Lung microvascular endothelial cell (primary cell): ENCODE data around the gene ELOF1. TPM values are rescaled to one million over a fixed set of nuclear protein-coding genes. Genes with fewer than 3 reads are reported as not detected.
A peak's percentile ranks its signal among the peaks of the same experiment; 100 is the strongest.

Experiments
- DNase-seq, 2 donors: peaks; one replicate each; pipeline versions ENCODE4 v3.0.0 to v3.0.0-alpha.2; 2010; ENCODE audit warnings: low read depth in 2 of 2
- total RNA-seq: library from RNA; depleted of rRNA; stranded (reverse); fragments of >200 nt; gene quantifications from 2 replicates; pipeline ENCODE4 v1.2.1, GENCODE V29; 2014

Gene ELOF1
- total RNA-seq, 1 donor from 2014 or later: 27.2 TPM

DNA sequence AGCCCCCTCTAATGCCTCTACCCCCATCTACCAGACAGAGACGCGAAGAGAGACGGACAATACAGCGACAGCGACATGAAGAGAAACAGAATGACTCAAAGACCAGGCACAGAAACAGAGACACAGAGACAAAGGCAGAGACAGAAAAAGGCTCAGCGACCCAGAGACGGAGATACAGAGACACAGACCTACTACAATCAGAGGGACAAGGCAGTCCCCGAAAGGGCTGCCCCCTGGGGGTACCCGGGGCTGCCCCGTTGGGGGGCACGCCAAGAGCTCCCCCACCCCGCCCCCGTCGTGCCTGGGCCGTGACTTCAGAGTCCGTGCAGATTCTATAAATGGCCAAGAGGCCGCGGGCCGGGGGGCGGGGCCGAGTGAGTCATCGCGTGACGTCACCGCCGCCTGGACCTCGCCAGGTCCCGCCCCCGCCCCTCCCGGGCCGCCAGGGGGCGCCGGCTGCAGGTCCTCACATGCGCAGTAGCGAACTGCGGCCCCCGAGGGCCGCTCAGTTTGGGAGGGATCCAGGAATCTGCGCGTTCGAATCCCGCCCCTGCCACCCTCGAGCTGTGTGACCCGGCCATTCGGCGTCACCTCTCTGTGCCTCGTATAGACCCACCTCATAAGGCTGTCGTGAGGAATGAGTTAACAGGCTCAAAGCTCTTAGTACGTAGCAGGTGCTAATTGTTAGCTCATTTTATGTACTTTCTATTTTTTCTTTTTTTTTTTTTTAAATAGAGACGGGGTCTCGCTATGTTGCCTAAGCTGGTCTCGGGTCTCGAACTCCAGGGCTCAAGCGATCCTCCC lies 23.0 kb downstream of the ELOF1 start:
- peak; percentile 91 to 93 for DNase-seq

DNA sequence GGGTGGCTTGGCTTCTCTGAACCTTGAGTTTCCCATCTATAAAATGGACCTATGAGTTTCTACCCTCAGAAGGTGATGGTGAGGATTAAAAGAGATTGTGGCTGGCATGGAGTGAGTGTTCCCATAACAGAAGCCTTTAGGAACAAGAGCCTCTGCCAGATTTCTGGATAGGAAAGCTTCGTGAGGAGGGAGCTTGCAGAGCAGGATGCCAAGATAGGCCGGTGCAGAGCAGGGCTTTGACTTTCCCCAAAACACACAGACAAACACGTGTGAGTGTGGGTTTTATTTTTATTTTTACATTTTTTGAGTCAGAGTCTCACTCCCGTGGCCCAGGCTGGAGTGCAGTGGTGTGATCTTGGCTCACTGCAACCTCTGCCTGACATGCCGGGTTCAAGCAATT lies 24.1 kb downstream of the ELOF1 start:
- DNase-seq: no peak

- DNase-seq: no peak
Measured at GRCh38 chr19:11534538-11534937, 24.5 kb downstream of the ELOF1 start.

DNA sequence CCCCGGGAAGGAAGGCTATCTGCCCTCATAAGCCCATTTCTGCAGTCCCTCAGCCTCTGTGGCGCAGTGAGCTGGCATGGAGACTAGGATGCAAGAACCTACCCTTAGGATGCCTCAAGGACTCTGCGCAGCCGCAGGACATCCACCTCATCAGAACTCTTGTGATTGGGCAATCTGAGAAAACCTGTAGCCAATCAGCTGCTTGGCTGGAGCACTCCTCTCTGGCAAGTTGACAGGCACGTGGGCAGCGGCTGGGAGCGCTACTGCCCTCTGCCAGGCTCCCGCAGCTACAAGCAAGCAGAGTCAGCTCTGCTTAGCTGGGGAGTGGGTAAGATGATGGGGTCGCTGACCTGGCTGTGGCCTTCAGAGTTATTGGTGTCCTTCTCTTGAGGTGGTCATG lies 28.6 kb downstream of the ELOF1 start:
- DNase-seq: peak; percentile 87 to 91

DNA sequence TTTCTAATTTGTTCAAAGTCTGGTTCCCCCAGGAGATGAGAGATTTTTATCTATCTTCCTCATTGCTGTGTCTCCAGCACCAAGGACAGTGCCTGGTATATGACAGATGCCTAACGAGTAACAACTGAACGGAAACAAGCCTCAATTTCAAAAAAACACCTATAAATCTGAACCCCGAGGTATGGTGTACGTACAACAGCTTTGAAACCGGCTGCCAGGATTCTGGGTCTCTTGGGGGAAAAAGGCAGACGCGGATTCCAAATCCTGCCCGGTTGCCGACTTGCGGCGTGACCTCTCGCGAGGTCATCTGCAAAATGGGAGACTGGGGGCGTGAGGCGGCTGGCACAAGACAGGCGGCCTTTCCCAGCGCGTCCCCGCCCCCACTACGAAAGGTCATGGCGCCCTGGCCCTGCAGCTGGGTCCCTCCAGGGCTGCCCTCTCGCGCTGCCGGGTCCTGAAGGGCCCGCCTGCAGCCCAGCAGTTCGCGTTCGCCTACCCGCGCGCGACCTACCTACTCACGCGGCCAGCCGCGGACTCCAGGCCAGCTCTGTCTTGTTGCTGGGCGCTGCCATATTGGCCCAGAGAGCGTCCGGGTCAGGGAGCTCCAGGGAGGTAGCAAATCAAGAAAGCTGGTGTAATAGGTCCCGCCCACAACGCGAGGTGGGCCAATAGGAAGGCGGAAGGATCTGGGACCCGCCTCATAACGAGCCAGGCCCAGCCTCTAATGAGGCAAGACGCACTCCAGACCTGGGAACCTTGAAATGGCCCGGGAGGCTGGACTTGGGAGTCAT lies 30.3 kb downstream of the ELOF1 start, which contains the start of gene ECSIT:
TSS of gene ECSIT (minus strand) at position 584 of the 791 bp plus-strand sequence. CDS start 9,964 bp downstream, outside the sequence.
- peak; percentile 96 to 98 for DNase-seq

GRCh38 chr19:11519138-11519537 lies 39.9 kb downstream of the ELOF1 start:
- DNase-seq: no peak

DNA sequence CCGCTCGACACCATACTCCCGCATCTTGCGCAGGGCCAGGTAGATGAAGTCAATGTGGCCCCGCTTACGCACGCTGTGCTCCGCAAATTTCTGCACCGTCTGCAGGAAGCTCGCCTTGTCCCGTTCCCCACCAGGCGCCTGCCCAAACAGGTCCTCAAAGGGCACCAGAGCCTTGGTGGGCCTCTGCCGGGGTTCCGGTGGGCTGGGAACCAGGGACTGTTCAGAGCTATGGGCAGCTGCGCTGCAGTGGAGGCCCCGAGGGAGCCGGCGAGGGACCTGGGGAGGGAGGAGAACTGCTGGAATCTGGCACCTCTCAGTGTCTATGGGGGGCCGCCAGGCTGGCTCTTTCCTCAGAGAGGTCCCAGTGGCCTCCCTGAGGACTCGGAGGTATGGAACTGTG lies 45.1 kb downstream of the ELOF1 start:
- no peak for DNase-seq

- no peak for DNase-seq
Measured at GRCh38 chr19:11510444-11510843, 48.6 kb downstream of the ELOF1 start.

DNA sequence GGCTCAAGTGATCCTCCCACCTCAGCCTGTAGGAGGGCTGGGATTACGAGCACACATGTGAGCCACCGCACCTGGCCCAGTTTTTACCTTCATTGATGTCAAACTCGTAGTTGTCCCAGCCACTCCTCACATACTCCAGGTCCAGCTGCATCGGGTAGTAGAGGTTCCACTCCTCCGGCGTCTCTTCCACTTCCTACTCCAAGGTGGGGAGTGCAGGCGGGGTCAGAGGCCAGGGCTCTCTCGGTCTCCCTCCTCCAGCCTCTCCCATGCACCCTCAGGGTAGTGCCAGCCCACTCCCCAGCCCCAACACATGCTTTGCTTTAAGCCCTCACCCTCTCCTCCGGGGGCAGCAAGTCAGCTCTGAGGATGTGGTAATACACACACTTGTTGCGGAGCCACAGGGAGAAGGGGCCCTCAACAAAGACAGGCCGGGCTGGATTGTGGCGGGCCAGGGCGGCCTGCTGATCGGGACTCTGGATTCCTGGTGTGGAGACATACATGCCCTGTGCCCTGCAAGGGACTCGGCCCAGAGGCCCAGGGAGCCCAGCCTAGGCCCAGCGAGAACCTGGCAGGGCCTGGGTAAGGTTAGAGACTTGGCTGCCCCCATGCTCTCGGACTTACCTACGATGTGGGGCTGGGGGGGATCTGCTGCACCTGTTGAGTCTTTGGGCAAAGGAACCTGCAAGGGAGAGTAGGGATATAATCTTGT lies 51.5 kb downstream of the ELOF1 start:
- no peak for DNase-seq

DNA sequence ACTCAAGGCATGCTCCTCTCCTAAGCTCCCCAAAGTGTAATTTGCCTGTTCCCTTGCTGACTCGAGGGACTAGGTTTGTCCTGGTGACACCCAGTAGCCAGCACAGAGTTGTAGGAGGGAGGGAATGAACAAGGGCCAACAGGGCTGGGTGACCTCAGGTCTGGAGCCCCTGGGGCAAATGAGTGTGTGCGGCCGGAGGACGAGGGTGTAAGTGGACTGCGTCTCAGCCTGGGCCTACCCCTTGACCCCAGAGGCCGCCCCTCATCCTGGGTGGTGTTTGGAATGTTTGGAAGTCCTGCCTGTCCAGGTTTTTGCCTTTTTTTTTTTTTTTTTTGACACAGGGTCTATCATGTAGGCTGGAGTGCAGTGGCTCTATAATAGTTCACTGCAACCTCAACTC lies 52.1 kb downstream of the ELOF1 start:
- no peak for DNase-seq

DNA sequence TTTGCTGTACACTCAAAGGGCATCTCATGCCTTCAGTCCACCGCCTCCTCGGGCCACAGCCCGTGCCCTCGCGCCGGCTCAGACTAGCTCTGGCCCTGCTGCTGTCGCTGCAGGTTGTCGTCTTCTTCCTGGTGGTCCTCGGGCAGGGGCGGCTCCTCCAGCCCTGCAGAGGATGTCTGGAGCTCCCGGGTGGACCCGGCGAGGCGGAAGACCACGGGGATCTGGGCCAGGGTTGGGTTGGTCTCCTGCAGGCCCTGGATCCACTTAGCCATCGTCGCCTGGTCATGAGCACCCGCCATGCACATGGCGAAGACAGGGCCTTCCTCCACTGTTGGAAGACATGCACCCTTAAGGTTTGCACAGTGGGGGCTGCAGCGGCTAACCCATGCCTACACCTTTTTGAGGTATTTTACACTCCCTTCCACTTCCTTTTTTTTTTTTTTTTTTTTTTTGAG lies 52.9 kb downstream of the ELOF1 start:
- DNase-seq: no peak

DNA sequence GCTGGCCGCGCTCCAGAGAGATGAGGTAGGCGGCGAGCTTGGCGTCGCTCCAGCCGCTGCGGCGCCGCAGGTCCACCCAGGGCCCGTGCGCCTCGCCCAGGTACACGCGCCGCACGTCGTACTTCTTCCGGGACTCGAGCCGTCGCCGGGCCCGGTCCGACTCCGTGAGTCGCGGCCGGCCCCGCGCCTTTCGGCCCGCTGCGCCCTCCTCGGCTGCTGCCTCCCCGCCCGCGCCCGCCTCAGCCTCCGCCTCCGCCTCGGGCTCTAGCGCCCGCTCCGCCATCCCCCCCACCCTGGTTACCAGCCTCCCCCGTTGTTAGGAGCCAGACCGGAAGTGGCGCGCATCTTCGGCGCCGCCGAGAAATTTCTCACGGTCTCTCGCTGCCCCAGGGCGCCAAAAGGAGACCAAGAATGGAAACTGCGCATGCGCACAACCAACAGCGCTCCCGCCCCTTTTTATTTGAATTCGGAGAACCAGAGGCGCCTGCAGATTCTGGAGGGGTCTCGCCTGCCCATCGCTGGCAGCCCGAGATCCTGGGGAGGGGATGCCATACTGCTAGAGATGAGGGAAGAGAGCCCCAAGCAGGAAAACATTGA lies 53.4 kb downstream of the ELOF1 start, which contains the start of gene ZNF653:
TSS of gene ZNF653 (minus strand) at position 336 of the 597 bp plus-strand sequence. CDS start at position 283, 53 bp downstream.
- DNase-seq: peak; percentile 95 to 97

DNA sequence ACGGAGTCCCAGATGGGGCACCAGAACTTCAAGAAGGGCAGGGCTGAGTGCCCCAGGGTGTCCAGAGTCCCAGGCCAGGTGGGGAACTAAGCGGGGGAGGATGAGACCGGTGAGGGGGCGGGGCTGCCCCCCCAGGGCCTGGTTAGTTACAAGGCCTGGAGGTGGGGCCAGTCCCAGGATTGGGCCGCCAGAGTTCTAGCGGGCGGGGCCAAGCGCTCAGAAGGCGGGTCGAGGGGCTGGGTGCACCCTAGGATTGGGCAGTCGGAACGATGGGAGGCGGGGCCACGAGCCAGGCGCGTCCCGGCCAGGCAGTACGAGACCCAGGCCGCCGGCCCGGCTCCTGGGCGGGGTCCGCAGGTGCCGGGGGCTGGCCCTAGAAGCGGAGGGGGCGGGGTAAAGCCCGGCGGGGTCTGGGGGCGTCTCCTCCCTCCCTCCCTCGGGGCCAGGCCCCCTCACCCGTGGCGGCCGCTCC lies 54.0 kb downstream of the ELOF1 start:
- DNase-seq: peak; percentile 95 to 98

- no peak for DNase-seq
Measured at GRCh38 chr19:11504502-11505031, 54.5 kb downstream of the ELOF1 start.

Other genes with a start within 250 kb of the ELOF1 start
- gene RAB3D, start 219.6 kb downstream of the ELOF1 start, total RNA-seq: 29.0 and 31.5 TPM in 2 replicates
- 83.7 and 105 TPM in 2 replicates for gene TMEM205, start 213.0 kb downstream of the ELOF1 start, total RNA-seq
- 3.9 and 6.2 TPM in 2 replicates for gene CCDC159, start 212.7 kb downstream of the ELOF1 start, total RNA-seq
- 6.5 and 6.9 TPM in 2 replicates for gene PLPPR2, start 203.8 kb downstream of the ELOF1 start, total RNA-seq
- 0.65 and 1.2 TPM in 2 replicates for gene SWSAP1, start 184.6 kb downstream of the ELOF1 start, total RNA-seq
- 5.0 and 5.8 TPM in 2 replicates for gene EPOR, start 174.9 kb downstream of the ELOF1 start, total RNA-seq
- gene RGL3, start 139.9 kb downstream of the ELOF1 start, total RNA-seq: 0.22 and 1.8 TPM in 2 replicates
- gene ODAD3, start 124.1 kb downstream of the ELOF1 start, total RNA-seq: under 0.01 TPM in 1 of 2 replicates, not detected in the other
- 103 and 132 TPM in 2 replicates for gene PRKCSH, start 123.6 kb downstream of the ELOF1 start, total RNA-seq
- gene ELAVL3, start 78.2 kb downstream of the ELOF1 start, total RNA-seq: not detected in 2 replicates
- 5.2 and 7.5 TPM in 2 replicates for gene ZNF653, start 53.4 kb downstream of the ELOF1 start, total RNA-seq
- gene ECSIT, start 30.1 kb downstream of the ELOF1 start, total RNA-seq: 21.4 and 23.8 TPM in 2 replicates
- 0.20 and 0.22 TPM in 2 replicates for gene CNN1, start 20.4 kb downstream of the ELOF1 start, total RNA-seq
- gene ACP5, start 18.4 kb upstream of the ELOF1 start, total RNA-seq: under 0.01 and 0.60 TPM in 2 replicates
- gene ZNF627, start 38.3 kb upstream of the ELOF1 start, total RNA-seq: 16.8 and 24.0 TPM in 2 replicates
- 5.0 and 13.1 TPM in 2 replicates for gene ZNF823, start 179.7 kb upstream of the ELOF1 start, total RNA-seq
- 6.5 and 13.9 TPM in 2 replicates for gene ZNF441, start 207.8 kb upstream of the ELOF1 start, total RNA-seq
- gene ZNF491, start 239.3 kb upstream of the ELOF1 start, total RNA-seq: 0.65 and 1.4 TPM in 2 replicates